Kidney epithelial cell (primary cell): ENCODE data around the gene ASIC2. TPM values are rescaled to one million over a fixed set of nuclear protein-coding genes. Genes with fewer than 3 reads are reported as not detected.
"Not testable (repeated sequence)": the region's sequence is repeated elsewhere in the genome, so short reads cannot be mapped to it uniquely, and the experiment has no call there.

Experiments used
- DNase-seq: peaks from one replicate; pipeline ENCODE4 v3.0.0-alpha.2; 2010; ENCODE audit warnings: low read depth
- H3K27me3 ChIP-seq: 2 replicates; pipeline ENCODE4 v1.6.0; 2011; ENCODE audit warnings: low read length; ENCODE audit not compliant: control insufficient read depth, insufficient read depth
- H3K36me3 ChIP-seq: 2 replicates; pipeline ENCODE4 v1.5.1; 2011; ENCODE audit warnings: low read length; ENCODE audit not compliant: control insufficient read depth, insufficient read depth
- H3K4me3 ChIP-seq: 2 replicates; pipeline ENCODE4 v1.5.1; 2011; ENCODE audit warnings: low read depth, mild to moderate bottlenecking, control low read depth, low read length
- CTCF ChIP-seq: IDR thresholded peaks from 2 replicates; pipeline ENCODE4 v1.5.1; 2011; ENCODE audit warnings: mild to moderate bottlenecking, moderate library complexity, low read length, control low read depth, inconsistent platforms; ENCODE audit not compliant: insufficient read depth, poor library complexity, severe bottlenecking
- total RNA-seq: library from RNA; depleted of rRNA; stranded (reverse); fragments of >200 nt; gene quantifications from 2 replicates; pipeline ENCODE4 v1.2.3, GENCODE V29; 2015

ASIC2 gene
- total RNA-seq, 1 donor from 2014 or later = 0.25 TPM

GRCh38 chr17:32998111-32998886 is 294.8 kb downstream of the ASIC2 start:
- no peaks in the 10 kb centered on the region for H3K36me3 ChIP-seq
- peak; percentile 89 for TF ChIP-seq CTCF
- peak; percentile 26 for DNase-seq
- H3K4me3 ChIP-seq = no peak overlapping the region
- peaks cover 3% of the 10 kb centered on the region for H3K27me3 ChIP-seq

- TF ChIP-seq CTCF = no peak
These were observed 297.6 kb downstream of the ASIC2 start for GRCh38 chr17:32995416-32996045.

GRCh38 chr17:32993977-32994376 is 299.1 kb downstream of the ASIC2 start:
- Histone ChIP-seq H3K27me3 (peaks cover 3% of the 10 kb centered on the region), H3K36me3 (no peaks in the 10 kb centered on the region), H3K4me3 (no peak overlapping the region)
- no peak for TF ChIP-seq CTCF
- DNase-seq = no peak

More at GRCh38 chr17:32995416-32996045, 297.6 kb downstream of the ASIC2 start:
- Histone ChIP-seq H3K4me3 (no peak overlapping the region), H3K27me3 (peaks cover 3% of the 10 kb centered on the region), H3K36me3 (no peaks in the 10 kb centered on the region)
- no peak for DNase-seq

- no peak overlapping the region for H3K4me3 ChIP-seq
- no peak for TF ChIP-seq CTCF
- no peak for DNase-seq
- peaks cover 3% of the 10 kb centered on the region for H3K27me3 ChIP-seq
- H3K36me3 ChIP-seq = no peaks in the 10 kb centered on the region
These were observed 300.6 kb downstream of the ASIC2 start for GRCh38 chr17:32992321-32993033.

- DNase-seq = no peak
- H3K27me3 ChIP-seq = no peaks in the 10 kb centered on the region
- H3K4me3 ChIP-seq = no peak overlapping the region
- no peak for TF ChIP-seq CTCF
- no peaks in the 10 kb centered on the region for H3K36me3 ChIP-seq
These were observed 304.5 kb downstream of the ASIC2 start for GRCh38 chr17:32988481-32989101.

GRCh38 chr17:32987868-32988267 is 305.2 kb downstream of the ASIC2 start:
- H3K4me3 ChIP-seq, H3K36me3 ChIP-seq, H3K27me3 ChIP-seq, DNase-seq: not testable (repeated sequence)

- H3K36me3 ChIP-seq, DNase-seq, H3K4me3 ChIP-seq, H3K27me3 ChIP-seq: not testable (repeated sequence)
These were observed 305.7 kb downstream of the ASIC2 start for GRCh38 chr17:32987453-32987805.
